Measurements from ENCODE around the gene ORC3. TPM values are rescaled to one million over a fixed set of nuclear protein-coding genes. Genes with fewer than 3 reads are reported as not detected.

ORC3 gene
- total RNA-seq, 1 donor from 2014 or later = 20.5 TPM

- Histone ChIP-seq H3K4me1 (peaks cover 21% of the 10 kb centered on the region), H3K27me3 (ENCODE audit: low read depth) (no peaks in the 10 kb centered on the region), H3K27ac (replicated peaks) (peak overlapping the region; percentile 37), H3K4me3 (no peak overlapping the region), H3K36me3 (peaks cover 23% of the 10 kb centered on the region), H3K9me3 (replicated peaks) (no peaks in the 10 kb centered on the region)
- no peak for TF ChIP-seq CTCF (IDR thresholded peaks at IDR 0.05; ENCODE audit: borderline replicate concordance)
- intact Hi-C loops (cut with micrococcal nuclease) = no loop called here
- DNase-seq = no peak
Measured at GRCh38 chr6:87671555-87672029, 81.7 kb downstream of the ORC3 start.

- intact Hi-C loops (cut with micrococcal nuclease) = no loop called here
- no peak for DNase-seq
- no peaks in the 10 kb centered on the region for H3K27me3 ChIP-seq (ENCODE audit: low read depth)
- H3K4me3 ChIP-seq = no peak overlapping the region
- peaks cover 26% of the 10 kb centered on the region for H3K36me3 ChIP-seq
- H3K4me1 ChIP-seq = peaks cover 21% of the 10 kb centered on the region
- no peaks in the 10 kb centered on the region for H3K9me3 ChIP-seq (replicated peaks)
- TF ChIP-seq CTCF (IDR thresholded peaks at IDR 0.05; ENCODE audit: borderline replicate concordance) = no peak
- no peak overlapping the region for H3K27ac ChIP-seq (replicated peaks)
Measured at GRCh38 chr6:87672641-87673040, 82.7 kb downstream of the ORC3 start.

- Histone ChIP-seq H3K27ac (replicated peaks) (no peak overlapping the region), H3K9me3 (replicated peaks) (no peaks in the 10 kb centered on the region)
Measured at GRCh38 chr6:87673237-87673636, 83.3 kb downstream of the ORC3 start.

DNA sequence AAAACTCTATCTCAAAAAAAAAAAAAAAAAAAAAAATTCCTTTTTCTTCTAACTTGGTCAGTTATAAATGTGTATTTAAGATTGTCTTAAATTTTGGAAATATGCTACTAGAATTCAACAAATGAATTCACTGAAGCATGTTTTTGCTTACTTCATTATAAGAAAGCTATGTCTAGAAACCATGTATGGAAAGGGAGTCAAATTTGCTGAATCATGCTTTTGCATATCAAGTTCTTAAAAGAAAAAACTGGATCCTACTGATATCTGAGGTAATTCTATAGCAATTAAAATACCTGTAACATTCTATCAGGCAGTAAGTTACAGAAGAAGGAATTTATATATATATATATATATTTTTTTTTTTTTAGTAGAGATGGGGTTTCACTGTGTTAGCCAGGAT, 84.4 kb downstream of the ORC3 start:
- Histone ChIP-seq H3K9me3 (replicated peaks) (no peaks in the 10 kb centered on the region), H3K27ac (replicated peaks) (peak overlapping the region; percentile 12), H3K4me1 (peaks cover 21% of the 10 kb centered on the region), H3K4me3 (no peak overlapping the region), H3K27me3 (ENCODE audit: low read depth) (no peaks in the 10 kb centered on the region), H3K36me3 (peaks cover 29% of the 10 kb centered on the region)
- no peak for TF ChIP-seq CTCF (IDR thresholded peaks at IDR 0.05; ENCODE audit: borderline replicate concordance)
- intact Hi-C loops (cut with micrococcal nuclease) = no loop called here
- DNase-seq = no peak

More at GRCh38 chr6:87673237-87673636, 83.3 kb downstream of the ORC3 start:
- H3K4me1 ChIP-seq = peaks cover 21% of the 10 kb centered on the region
- TF ChIP-seq CTCF (IDR thresholded peaks at IDR 0.05; ENCODE audit: borderline replicate concordance) = no peak
- peaks cover 29% of the 10 kb centered on the region for H3K36me3 ChIP-seq
- intact Hi-C loops (cut with micrococcal nuclease) = no loop called here
- DNase-seq = no peak
- H3K4me3 ChIP-seq = no peak overlapping the region
- no peaks in the 10 kb centered on the region for H3K27me3 ChIP-seq (ENCODE audit: low read depth)

DNA sequence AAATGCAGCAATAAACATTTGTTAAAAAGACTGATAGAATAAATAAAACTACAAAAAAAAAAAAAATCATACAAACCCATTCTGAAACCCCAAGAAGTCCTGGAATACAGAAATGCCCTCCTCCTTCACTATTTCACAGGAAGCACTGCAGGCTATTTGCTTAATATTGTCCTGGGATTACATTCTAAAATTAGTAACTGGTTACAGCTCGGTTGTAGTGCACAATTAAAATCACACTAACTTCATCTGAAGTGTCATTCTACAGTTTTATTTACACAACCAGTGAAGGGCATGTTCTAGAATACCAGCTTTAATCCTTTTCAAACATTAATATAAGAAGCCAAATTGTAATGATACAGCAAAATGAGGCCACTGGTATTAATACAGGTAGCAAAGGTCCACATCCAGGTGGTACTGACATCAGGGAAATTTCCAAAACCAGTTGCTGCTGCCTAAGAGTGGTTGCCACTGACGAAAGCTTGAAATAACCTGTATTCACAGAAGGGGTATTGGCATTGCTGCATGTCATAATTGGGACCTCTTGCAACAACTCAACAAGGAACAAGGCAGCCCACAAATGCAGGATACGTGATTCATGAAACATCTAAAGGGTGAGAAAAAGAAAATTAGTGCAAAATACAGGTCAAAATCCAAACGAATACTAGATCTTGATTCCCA, 85.2 kb downstream of the ORC3 start:
- peak overlapping the region; percentile 12 for H3K27ac ChIP-seq (replicated peaks)

More for the DNA sequence above, 85.2 kb downstream of the ORC3 start:
- Histone ChIP-seq H3K4me3 (no peak overlapping the region), H3K36me3 (peaks cover 36% of the 10 kb centered on the region), H3K27me3 (ENCODE audit: low read depth) (no peaks in the 10 kb centered on the region), H3K4me1 (peaks cover 26% of the 10 kb centered on the region), H3K9me3 (replicated peaks) (no peaks in the 10 kb centered on the region)
- DNase-seq = no peak
- intact Hi-C loops (cut with micrococcal nuclease) = no loop called here
- no peak for TF ChIP-seq CTCF (IDR thresholded peaks at IDR 0.05; ENCODE audit: borderline replicate concordance)
